Astrocyte (in vitro differentiated cells and primary cell): ENCODE data around the gene EEF2. TPM values are rescaled to one million over a fixed set of nuclear protein-coding genes. Genes with fewer than 3 reads are reported as not detected.

Experiments
- DNase-seq: peaks from one replicate; pipeline ENCODE4 v3.0.0-alpha.2; 2010; ENCODE audit warnings: low read depth
- FAIRE-seq: peaks from 2 replicates; lab custom pipeline; 2011; peaks lifted over from hg19 to GRCh38; lab: Jason Lieb, UNC
- H2AFZ ChIP-seq: 2 replicates; pipeline ENCODE4 v1.6.0; 2012; ENCODE audit warnings: low read depth, low read length, inconsistent platforms
- H3K27ac ChIP-seq: 2 replicates; pipeline ENCODE4 v1.5.1; 2011; ENCODE audit warnings: low read depth, low read length, inconsistent platforms
- H3K27me3 ChIP-seq: 2 replicates; pipeline ENCODE4 v1.6.0; 2011; ENCODE audit warnings: low read length, inconsistent platforms; ENCODE audit not compliant: insufficient read depth
- H3K36me3 ChIP-seq: 2 replicates; pipeline ENCODE4 v1.5.1; 2011; ENCODE audit warnings: low read length, inconsistent platforms; ENCODE audit not compliant: insufficient read depth
- H3K4me1 ChIP-seq: 2 replicates; pipeline ENCODE4 v1.5.1; 2011; ENCODE audit warnings: low read length, inconsistent platforms; ENCODE audit not compliant: insufficient read depth
- H3K4me2 ChIP-seq: 2 replicates; pipeline ENCODE4 v1.6.0; 2012; ENCODE audit warnings: low read length, inconsistent platforms
- H3K4me3 ChIP-seq: 2 replicates; pipeline ENCODE4 v1.5.1; 2011; ENCODE audit warnings: low read depth, mild to moderate bottlenecking, low read length, inconsistent platforms; ENCODE audit not compliant: insufficient read depth
- H3K79me2 ChIP-seq: 2 replicates; pipeline ENCODE4 v1.6.0; 2012; ENCODE audit warnings: mild to moderate bottlenecking, low read length, inconsistent platforms; ENCODE audit not compliant: insufficient read depth
- H3K9ac ChIP-seq: 2 replicates; pipeline ENCODE4 v1.6.0; 2012; ENCODE audit warnings: mild to moderate bottlenecking, low read length, inconsistent platforms
- H3K9me3 ChIP-seq: 2 replicates; pipeline ENCODE4 v1.5.1; 2012; ENCODE audit warnings: low read depth, mild to moderate bottlenecking, low read length, inconsistent platforms; ENCODE audit not compliant: insufficient read depth
- H4K20me1 ChIP-seq: 2 replicates; pipeline ENCODE4 v1.6.0; 2012; ENCODE audit warnings: low read length, inconsistent platforms; ENCODE audit not compliant: insufficient read depth
- H3K27ac Mint-ChIP-seq: one replicate; pipeline ENCODE4 v1.8.0; 2021; ENCODE audit warnings: mild to moderate bottlenecking, mixed read lengths; ENCODE audit not compliant: unreplicated experiment
- H3K27me3 Mint-ChIP-seq: one replicate; pipeline ENCODE4 v1.8.0; 2021; ENCODE audit warnings: low read depth, mixed read lengths; ENCODE audit not compliant: unreplicated experiment
- H3K36me3 Mint-ChIP-seq: one replicate; pipeline ENCODE4 v1.8.0; 2021; ENCODE audit warnings: low read depth, mixed read lengths; ENCODE audit not compliant: unreplicated experiment
- H3K4me1 Mint-ChIP-seq: one replicate; pipeline ENCODE4 v1.8.0; 2021; ENCODE audit warnings: low read depth, mixed read lengths; ENCODE audit not compliant: unreplicated experiment
- H3K4me3 Mint-ChIP-seq: one replicate; pipeline ENCODE4 v1.8.0; 2021; ENCODE audit warnings: mild to moderate bottlenecking, moderate library complexity, mixed read lengths; ENCODE audit not compliant: unreplicated experiment
- H3K9me3 Mint-ChIP-seq: one replicate; pipeline ENCODE4 v1.8.0; 2021; ENCODE audit warnings: mild to moderate bottlenecking, mixed read lengths; ENCODE audit not compliant: unreplicated experiment
- EZH2 ChIP-seq: IDR thresholded peaks from 2 replicates; pipeline ENCODE4 v1.6.1; 2012; ENCODE audit warnings: mild to moderate bottlenecking, low read length, inconsistent platforms; ENCODE audit not compliant: insufficient read depth
- total RNA-seq: library from RNA; stranded (reverse); gene quantifications from 2 replicates; pipeline ENCODE4 v1.2.1, GENCODE V29; 2021
- TF ChIP-seq, protein P1 (sequence below): IDR thresholded peaks from 2 replicates; pipeline ENCODE4 v1.5.1; 2011; ENCODE audit warnings: low read depth, mild to moderate bottlenecking, inconsistent platforms, low read length, moderate library complexity; ENCODE audit not compliant: insufficient read depth

The EEF2 gene
- total RNA-seq, 1 donor from 2014 or later, result 2,739 TPM

- H3K4me1 ChIP-seq, result peaks cover 52% of the 10 kb centered on the region
- DNase-seq (no peak), FAIRE-seq (no peak)
- H3K27me3 ChIP-seq, result no peaks in the 10 kb centered on the region
- H3K9me3 ChIP-seq, result no peaks in the 10 kb centered on the region
- peak overlapping the region; percentile 44 for H3K9ac ChIP-seq
- peak overlapping the region; percentile 55 for H3K27ac Mint-ChIP-seq
- peaks cover 87% of the 10 kb centered on the region for H4K20me1 ChIP-seq
- peak overlapping the region; percentile 98 for H3K4me2 ChIP-seq
- TF ChIP-seq EZH2, result no peak
- H2AFZ ChIP-seq, result no peak overlapping the region
- H3K4me1 Mint-ChIP-seq, result peaks cover 50% of the 10 kb centered on the region
- no peaks in the 10 kb centered on the region for H3K27me3 Mint-ChIP-seq
- H3K4me3 ChIP-seq, result no peak overlapping the region
- peak overlapping the region; percentile 70 for H3K4me3 Mint-ChIP-seq
- H3K9me3 Mint-ChIP-seq, result peaks cover 2% of the 10 kb centered on the region
- H3K27ac ChIP-seq, result no peak overlapping the region
- peaks cover 71% of the 10 kb centered on the region for H3K36me3 ChIP-seq
- H3K79me2 ChIP-seq, result peaks cover 88% of the 10 kb centered on the region
- H3K36me3 Mint-ChIP-seq, result peaks cover 32% of the 10 kb centered on the region
Measured at GRCh38 chr19:3981373-3981735, 3.9 kb downstream of the EEF2 start.

- peak overlapping the region; percentile 98 for H3K4me2 ChIP-seq
- H3K36me3 ChIP-seq, result peaks cover 75% of the 10 kb centered on the region
- no peak overlapping the region for H3K27ac Mint-ChIP-seq
- H3K9ac ChIP-seq, result peak overlapping the region; percentile 44
- H3K27me3 ChIP-seq, result no peaks in the 10 kb centered on the region
- no peaks in the 10 kb centered on the region for H3K9me3 ChIP-seq
- peaks cover 48% of the 10 kb centered on the region for H3K4me1 Mint-ChIP-seq
- TF ChIP-seq, protein P1, sequence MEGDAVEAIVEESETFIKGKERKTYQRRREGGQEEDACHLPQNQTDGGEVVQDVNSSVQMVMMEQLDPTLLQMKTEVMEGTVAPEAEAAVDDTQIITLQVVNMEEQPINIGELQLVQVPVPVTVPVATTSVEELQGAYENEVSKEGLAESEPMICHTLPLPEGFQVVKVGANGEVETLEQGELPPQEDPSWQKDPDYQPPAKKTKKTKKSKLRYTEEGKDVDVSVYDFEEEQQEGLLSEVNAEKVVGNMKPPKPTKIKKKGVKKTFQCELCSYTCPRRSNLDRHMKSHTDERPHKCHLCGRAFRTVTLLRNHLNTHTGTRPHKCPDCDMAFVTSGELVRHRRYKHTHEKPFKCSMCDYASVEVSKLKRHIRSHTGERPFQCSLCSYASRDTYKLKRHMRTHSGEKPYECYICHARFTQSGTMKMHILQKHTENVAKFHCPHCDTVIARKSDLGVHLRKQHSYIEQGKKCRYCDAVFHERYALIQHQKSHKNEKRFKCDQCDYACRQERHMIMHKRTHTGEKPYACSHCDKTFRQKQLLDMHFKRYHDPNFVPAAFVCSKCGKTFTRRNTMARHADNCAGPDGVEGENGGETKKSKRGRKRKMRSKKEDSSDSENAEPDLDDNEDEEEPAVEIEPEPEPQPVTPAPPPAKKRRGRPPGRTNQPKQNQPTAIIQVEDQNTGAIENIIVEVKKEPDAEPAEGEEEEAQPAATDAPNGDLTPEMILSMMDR, result no peak
- TF ChIP-seq EZH2, result no peak
- H4K20me1 ChIP-seq, result peaks cover 94% of the 10 kb centered on the region
- peaks cover 44% of the 10 kb centered on the region for H3K4me1 ChIP-seq
- no peak overlapping the region for H3K4me3 Mint-ChIP-seq
- peaks cover 37% of the 10 kb centered on the region for H3K36me3 Mint-ChIP-seq
- DNase-seq (no peak), FAIRE-seq (no peak)
- no peak overlapping the region for H2AFZ ChIP-seq
- no peak overlapping the region for H3K27ac ChIP-seq
- H3K79me2 ChIP-seq, result peaks cover 95% of the 10 kb centered on the region
- H3K4me3 ChIP-seq, result no peak overlapping the region
- H3K9me3 Mint-ChIP-seq, result peaks cover 2% of the 10 kb centered on the region
- H3K27me3 Mint-ChIP-seq, result no peaks in the 10 kb centered on the region
Measured at GRCh38 chr19:3980353-3981251, 4.7 kb downstream of the EEF2 start.

DNA sequence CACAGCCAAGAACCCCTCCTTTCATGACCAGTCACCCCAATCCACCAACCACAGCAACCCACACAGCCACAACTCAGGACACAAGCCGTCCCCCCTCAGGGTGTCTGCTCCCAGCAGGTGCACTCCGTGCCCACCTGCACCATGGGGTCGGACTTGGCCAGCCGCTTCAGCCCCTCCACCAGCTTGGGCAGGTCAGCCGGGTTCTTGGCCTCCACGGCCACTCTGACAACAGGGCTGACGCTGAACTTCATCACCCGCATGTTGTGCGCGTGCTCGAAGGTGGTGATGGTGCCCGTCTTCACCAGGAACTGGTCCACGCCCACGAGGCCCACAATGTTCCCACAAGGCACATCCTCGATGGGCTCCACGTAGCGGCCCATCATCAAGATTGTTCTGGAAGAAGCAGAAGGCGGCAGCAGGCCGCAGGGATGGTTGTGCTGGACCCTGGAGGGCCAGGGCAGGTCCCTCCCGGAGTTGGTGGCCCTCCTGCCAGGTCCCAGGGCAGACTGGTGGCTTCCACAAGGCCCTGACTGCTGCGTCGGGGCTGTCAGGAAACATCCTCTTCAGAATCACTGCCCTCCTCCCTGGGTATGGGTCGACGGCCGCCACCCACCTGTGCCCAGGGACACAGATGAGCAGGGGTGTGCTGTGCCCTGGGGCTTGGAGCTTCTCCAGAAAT is 5.5 kb downstream of the EEF2 start:
- TF ChIP-seq, protein P1, result no peak
- TF ChIP-seq EZH2, result no peak
- no peaks in the 10 kb centered on the region for H3K27me3 ChIP-seq
- H4K20me1 ChIP-seq, result peaks cover 99% of the 10 kb centered on the region
- H3K27ac ChIP-seq, result no peak overlapping the region
- H3K9ac ChIP-seq, result no peak overlapping the region
- Mint-ChIP-seq H3K4me3 (peak overlapping the region; percentile 46), H3K4me1 (peaks cover 48% of the 10 kb centered on the region), H3K27ac (peak overlapping the region; percentile 77), H3K9me3 (peaks cover 2% of the 10 kb centered on the region), H3K36me3 (peaks cover 36% of the 10 kb centered on the region), H3K27me3 (no peaks in the 10 kb centered on the region)
- H3K9me3 ChIP-seq, result no peaks in the 10 kb centered on the region
- no peak for DNase-seq
- no peak overlapping the region for H2AFZ ChIP-seq
- H3K79me2 ChIP-seq, result peaks cover 98% of the 10 kb centered on the region
- no peak for FAIRE-seq
- peaks cover 82% of the 10 kb centered on the region for H3K36me3 ChIP-seq
- peak overlapping the region; percentile 98 for H3K4me2 ChIP-seq
- H3K4me3 ChIP-seq, result no peak overlapping the region
- peaks cover 43% of the 10 kb centered on the region for H3K4me1 ChIP-seq
